Suppressor macrophage treated with lipopolysaccharide for 4 hours (primary cell): ENCODE measurements around the gene FABP7.

Experiments used
- DNase-seq: peaks from one replicate; pipeline ENCODE4 v3.0.0-alpha.2; 2020

Gene FABP7

GRCh38 chr6:122799140-122799745 lies 19.7 kb downstream of the FABP7 start:
- DNase-seq, result no peak

GRCh38 chr6:122799916-122800686 lies 20.6 kb downstream of the FABP7 start:
- no peak for DNase-seq

GRCh38 chr6:122800906-122801305 lies 21.4 kb downstream of the FABP7 start:
- DNase-seq, result no peak

GRCh38 chr6:122801397-122801796 lies 21.9 kb downstream of the FABP7 start:
- DNase-seq, result no peak

- DNase-seq, result no peak
Observed at GRCh38 chr6:122803171-122803661, 23.7 kb downstream of the FABP7 start.

- DNase-seq, result no peak
Observed at GRCh38 chr6:122804962-122805485, 25.5 kb downstream of the FABP7 start.

- DNase-seq, result no peak
Observed at GRCh38 chr6:122806291-122806690, 26.8 kb downstream of the FABP7 start.

GRCh38 chr6:122808121-122808885 lies 28.8 kb downstream of the FABP7 start:
- DNase-seq, result no peak

- DNase-seq, result no peak
Observed at GRCh38 chr6:122809001-122809400, 29.5 kb downstream of the FABP7 start.

GRCh38 chr6:122809691-122810090 lies 30.2 kb downstream of the FABP7 start:
- DNase-seq, result no peak

GRCh38 chr6:122810189-122810588 lies 30.7 kb downstream of the FABP7 start:
- no peak for DNase-seq

- no peak for DNase-seq
Observed at GRCh38 chr6:122817358-122817757, 37.8 kb downstream of the FABP7 start.

- no peak for DNase-seq
Observed at GRCh38 chr6:122817766-122818165, 38.2 kb downstream of the FABP7 start.

- DNase-seq, result no peak
Observed at GRCh38 chr6:122818866-122819265, 39.4 kb downstream of the FABP7 start.

- DNase-seq, result no peak
Observed at GRCh38 chr6:122821095-122821494, 41.6 kb downstream of the FABP7 start.

- no peak for DNase-seq
Observed at GRCh38 chr6:122825163-122825562, 45.6 kb downstream of the FABP7 start.

- no peak for DNase-seq
Observed at GRCh38 chr6:122829456-122829855, 49.9 kb downstream of the FABP7 start.

GRCh38 chr6:122831511-122831910 lies 52.0 kb downstream of the FABP7 start:
- no peak for DNase-seq

GRCh38 chr6:122832459-122832858 lies 52.9 kb downstream of the FABP7 start:
- DNase-seq, result no peak

GRCh38 chr6:122833021-122833491 lies 53.5 kb downstream of the FABP7 start:
- no peak for DNase-seq
